ENCODE measurements around the gene ATP1A2. TPM values are rescaled to one million over a fixed set of nuclear protein-coding genes. Genes with fewer than 3 reads are reported as not detected.

Gene ATP1A2
- total and polyA plus RNA-seq, 2 of the 8 experiments (the other 6 are each of a cell fraction or from before 2014, with no cell fraction given) = 39.7 to 40.8 TPM

DNA sequence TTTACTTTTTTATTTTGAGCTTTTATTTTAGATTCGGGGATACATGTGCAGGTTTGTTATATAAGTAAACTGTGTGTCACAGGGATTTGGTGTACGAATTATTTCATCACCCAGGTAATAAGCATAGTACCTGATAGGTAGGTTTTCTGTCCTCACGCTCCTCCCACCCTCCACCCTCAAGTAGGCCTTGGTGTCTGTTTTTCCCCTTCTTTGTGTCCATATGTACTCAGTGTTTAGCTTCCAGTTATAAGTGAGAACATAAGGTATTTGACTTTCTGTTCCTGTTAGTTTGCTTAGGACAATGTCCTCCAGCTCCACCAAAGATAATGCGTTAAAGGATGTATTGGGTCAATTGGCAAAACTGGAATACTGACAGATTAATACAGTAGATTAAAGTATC, 41.6 kb downstream of the ATP1A2 start (continued):
- TF ChIP-seq, protein P1, sequence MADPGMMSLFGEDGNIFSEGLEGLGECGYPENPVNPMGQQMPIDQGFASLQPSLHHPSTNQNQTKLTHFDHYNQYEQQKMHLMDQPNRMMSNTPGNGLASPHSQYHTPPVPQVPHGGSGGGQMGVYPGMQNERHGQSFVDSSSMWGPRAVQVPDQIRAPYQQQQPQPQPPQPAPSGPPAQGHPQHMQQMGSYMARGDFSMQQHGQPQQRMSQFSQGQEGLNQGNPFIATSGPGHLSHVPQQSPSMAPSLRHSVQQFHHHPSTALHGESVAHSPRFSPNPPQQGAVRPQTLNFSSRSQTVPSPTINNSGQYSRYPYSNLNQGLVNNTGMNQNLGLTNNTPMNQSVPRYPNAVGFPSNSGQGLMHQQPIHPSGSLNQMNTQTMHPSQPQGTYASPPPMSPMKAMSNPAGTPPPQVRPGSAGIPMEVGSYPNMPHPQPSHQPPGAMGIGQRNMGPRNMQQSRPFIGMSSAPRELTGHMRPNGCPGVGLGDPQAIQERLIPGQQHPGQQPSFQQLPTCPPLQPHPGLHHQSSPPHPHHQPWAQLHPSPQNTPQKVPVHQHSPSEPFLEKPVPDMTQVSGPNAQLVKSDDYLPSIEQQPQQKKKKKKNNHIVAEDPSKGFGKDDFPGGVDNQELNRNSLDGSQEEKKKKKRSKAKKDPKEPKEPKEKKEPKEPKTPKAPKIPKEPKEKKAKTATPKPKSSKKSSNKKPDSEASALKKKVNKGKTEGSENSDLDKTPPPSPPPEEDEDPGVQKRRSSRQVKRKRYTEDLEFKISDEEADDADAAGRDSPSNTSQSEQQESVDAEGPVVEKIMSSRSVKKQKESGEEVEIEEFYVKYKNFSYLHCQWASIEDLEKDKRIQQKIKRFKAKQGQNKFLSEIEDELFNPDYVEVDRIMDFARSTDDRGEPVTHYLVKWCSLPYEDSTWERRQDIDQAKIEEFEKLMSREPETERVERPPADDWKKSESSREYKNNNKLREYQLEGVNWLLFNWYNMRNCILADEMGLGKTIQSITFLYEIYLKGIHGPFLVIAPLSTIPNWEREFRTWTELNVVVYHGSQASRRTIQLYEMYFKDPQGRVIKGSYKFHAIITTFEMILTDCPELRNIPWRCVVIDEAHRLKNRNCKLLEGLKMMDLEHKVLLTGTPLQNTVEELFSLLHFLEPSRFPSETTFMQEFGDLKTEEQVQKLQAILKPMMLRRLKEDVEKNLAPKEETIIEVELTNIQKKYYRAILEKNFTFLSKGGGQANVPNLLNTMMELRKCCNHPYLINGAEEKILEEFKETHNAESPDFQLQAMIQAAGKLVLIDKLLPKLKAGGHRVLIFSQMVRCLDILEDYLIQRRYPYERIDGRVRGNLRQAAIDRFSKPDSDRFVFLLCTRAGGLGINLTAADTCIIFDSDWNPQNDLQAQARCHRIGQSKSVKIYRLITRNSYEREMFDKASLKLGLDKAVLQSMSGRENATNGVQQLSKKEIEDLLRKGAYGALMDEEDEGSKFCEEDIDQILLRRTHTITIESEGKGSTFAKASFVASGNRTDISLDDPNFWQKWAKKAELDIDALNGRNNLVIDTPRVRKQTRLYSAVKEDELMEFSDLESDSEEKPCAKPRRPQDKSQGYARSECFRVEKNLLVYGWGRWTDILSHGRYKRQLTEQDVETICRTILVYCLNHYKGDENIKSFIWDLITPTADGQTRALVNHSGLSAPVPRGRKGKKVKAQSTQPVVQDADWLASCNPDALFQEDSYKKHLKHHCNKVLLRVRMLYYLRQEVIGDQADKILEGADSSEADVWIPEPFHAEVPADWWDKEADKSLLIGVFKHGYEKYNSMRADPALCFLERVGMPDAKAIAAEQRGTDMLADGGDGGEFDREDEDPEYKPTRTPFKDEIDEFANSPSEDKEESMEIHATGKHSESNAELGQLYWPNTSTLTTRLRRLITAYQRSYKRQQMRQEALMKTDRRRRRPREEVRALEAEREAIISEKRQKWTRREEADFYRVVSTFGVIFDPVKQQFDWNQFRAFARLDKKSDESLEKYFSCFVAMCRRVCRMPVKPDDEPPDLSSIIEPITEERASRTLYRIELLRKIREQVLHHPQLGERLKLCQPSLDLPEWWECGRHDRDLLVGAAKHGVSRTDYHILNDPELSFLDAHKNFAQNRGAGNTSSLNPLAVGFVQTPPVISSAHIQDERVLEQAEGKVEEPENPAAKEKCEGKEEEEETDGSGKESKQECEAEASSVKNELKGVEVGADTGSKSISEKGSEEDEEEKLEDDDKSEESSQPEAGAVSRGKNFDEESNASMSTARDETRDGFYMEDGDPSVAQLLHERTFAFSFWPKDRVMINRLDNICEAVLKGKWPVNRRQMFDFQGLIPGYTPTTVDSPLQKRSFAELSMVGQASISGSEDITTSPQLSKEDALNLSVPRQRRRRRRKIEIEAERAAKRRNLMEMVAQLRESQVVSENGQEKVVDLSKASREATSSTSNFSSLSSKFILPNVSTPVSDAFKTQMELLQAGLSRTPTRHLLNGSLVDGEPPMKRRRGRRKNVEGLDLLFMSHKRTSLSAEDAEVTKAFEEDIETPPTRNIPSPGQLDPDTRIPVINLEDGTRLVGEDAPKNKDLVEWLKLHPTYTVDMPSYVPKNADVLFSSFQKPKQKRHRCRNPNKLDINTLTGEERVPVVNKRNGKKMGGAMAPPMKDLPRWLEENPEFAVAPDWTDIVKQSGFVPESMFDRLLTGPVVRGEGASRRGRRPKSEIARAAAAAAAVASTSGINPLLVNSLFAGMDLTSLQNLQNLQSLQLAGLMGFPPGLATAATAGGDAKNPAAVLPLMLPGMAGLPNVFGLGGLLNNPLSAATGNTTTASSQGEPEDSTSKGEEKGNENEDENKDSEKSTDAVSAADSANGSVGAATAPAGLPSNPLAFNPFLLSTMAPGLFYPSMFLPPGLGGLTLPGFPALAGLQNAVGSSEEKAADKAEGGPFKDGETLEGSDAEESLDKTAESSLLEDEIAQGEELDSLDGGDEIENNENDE (IDR thresholded peaks at IDR 0.05; ENCODE audit: insufficient replicate concordance, low read length) = no peak
- TF ChIP-seq YY1 (IDR thresholded peaks at IDR 0.05; ENCODE audit: low read depth, low read length) (no peak), FOSL1 (IDR thresholded peaks at IDR 0.05; ENCODE audit: insufficient read depth, low read depth, low read length) (no peak)
